DMS53 (cell line): ENCODE data around the gene MAMLD1.

ENCODE experiments used
- DNase-seq: peaks from one replicate; lab custom pipeline; 2025; lab: John Stamatoyannopoulos, UW

The MAMLD1 gene

DNA sequence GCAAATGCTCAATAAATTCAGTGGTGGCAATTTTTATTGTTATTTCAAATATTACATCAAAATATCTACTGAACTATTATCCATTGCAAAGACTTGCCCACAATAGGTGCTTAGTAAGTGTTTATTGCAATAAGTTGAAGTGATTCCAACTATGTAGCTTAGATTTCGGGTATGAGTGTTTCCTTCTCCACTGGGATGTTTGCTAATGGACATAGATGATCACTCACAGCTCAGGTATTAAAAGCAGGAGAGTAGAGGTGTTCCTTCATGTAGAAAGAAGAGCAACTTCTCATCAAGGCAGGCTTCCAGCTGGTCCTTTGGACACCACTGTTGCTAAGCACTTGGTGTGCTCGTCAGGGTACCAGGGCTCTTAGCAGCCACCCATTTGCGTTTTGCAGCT, 139.0 kb downstream of the MAMLD1 start:
- no peak for DNase-seq

GRCh38 chrX:150502979-150503897, 140.1 kb downstream of the MAMLD1 start:
- DNase-seq, result no peak

DNA sequence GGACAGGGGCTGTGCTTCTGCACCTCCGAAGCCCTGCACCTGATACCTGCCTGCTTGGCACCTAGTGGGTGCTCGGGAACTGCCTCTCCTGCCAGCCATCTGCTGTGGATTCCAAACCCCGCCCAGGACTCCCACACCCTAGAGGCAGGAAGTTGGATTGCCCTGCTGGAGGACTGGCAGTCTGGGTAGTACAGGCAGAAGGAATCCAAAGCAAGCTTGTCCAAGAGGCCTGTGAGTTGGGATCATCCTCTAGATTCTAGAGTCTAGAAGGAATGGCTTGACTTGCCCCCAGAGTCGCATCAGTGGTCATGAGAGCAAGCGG, 140.7 kb downstream of the MAMLD1 start:
- peak; percentile 3 for DNase-seq

DNA sequence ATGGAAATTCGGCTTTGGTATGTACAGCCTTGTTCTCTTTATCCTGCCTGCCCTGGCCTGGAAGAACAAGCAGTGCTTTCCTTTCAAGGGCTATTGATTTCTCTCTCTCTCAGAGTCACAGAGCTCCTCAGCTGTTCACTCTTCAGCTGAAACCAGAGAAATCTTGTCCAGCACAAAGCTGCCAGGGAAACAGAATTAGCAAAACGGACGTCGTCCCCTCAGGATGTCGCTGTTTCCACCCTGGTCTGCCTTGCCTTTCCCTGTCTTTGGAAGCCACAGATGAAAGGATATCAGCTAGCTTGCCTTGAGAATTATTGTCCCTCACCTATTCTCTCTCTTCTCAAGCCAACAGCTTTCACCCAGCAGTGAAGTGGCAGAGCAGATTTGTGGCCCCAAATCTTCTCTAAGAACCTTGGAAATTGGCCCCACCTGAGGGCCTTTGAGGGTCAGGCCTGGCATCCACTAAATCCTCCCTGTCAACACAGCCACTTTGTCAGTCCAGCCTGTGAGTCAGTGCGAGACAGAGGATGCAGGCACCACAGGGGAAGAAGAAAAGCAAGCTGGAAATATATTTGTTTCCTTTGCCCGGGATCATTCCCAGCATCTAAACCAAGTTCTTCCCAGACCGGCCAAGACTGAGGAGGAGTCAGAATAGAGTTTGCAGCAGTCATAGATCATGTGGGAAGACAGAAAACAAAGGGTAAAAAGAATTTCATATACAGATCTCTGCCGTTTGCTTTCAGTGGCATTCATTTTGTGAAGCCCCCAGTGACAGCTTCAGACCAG, 141.5 kb downstream of the MAMLD1 start:
- no peak for DNase-seq

- peak; percentile 12 for DNase-seq
Observed at GRCh38 chrX:150506020-150506419, 142.9 kb downstream of the MAMLD1 start.

DNA sequence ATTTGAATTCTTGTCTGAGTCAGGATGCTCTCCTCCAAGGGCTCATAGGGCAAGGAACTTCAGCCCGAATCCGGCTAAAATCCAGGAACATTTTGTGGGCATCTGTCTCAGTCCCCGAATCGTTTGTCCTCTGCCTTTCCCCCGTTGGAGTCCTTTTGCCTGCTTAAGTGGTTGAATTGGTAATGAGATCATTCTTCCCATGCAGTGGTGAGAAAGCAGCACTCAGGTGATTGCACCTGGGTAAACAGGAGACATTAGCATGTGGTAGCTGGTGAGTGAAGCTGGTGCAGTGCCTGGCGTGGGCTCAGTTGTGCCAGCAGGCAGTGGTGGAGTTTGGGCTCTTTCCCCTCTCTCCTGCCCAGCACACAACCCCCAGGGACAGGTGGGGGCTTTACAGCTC, 143.4 kb downstream of the MAMLD1 start:
- peak; percentile 76 for DNase-seq

GRCh38 chrX:150507251-150507856, 144.2 kb downstream of the MAMLD1 start:
- DNase-seq, result no peak

DNA sequence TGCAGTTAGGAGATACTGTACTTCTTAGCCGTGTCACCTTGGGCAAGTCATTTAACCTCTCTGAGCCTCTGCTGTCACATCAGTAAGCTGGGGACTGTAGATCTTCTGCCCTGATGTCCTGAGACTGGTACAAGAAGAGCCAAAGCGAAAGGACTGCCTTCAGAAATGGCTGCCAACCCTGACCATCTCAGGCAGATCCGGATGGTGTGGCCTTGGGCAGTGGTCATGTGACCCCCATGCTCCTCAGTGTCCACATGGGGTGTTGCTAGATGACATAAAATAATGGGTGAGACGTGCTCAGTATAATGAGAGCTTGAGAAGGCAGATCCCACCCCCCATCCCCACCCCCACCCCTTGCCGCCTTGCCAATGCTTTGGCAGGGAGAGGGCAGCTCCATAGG, 144.9 kb downstream of the MAMLD1 start:
- DNase-seq, result no peak

GRCh38 chrX:150508451-150509367, 145.6 kb downstream of the MAMLD1 start:
- DNase-seq, result no peak

GRCh38 chrX:150509703-150510102, 146.6 kb downstream of the MAMLD1 start:
- no peak for DNase-seq

DNA sequence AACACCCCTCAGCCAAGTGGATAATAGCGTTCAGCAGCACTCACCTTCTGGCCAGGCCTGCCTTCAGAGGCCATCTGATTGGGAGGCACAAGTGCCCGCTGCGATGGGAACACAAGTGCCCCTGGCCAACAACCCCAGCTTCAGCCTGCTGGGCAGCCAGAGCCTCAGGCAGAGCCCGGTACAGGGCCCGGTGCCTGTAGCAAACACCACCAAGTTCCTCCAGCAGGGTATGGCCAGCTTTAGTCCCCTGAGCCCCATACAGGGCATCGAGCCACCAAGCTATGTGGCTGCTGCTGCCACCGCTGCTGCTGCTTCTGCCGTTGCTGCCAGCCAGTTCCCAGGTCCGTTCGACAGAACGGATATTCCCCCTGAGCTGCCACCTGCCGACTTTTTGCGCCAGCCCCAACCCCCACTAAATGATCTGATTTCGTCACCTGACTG, 149.4 kb downstream of the MAMLD1 start:
- peak; percentile 42 for DNase-seq

- no peak for DNase-seq
Observed at GRCh38 chrX:150513544-150513943, 150.4 kb downstream of the MAMLD1 start.

DNA sequence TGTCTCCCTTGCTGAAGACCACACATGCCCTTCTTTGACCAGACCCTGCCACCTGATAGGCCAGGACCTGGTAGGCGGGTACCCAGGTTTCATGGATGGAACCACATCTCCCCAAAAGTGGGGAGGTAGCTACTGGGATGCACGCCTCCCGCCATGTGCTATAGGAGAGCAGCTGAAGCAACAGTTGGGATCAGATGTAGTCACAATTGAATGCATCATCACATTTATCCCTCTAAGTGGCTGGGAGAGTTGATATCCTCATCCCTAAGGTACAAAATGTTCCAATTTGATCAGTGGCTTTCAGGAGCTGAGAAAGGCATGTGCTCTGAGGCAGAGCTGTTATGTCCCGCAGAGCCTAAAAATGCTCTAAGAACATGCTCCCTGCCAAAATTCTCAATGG, 151.3 kb downstream of the MAMLD1 start:
- DNase-seq, result no peak

DNA sequence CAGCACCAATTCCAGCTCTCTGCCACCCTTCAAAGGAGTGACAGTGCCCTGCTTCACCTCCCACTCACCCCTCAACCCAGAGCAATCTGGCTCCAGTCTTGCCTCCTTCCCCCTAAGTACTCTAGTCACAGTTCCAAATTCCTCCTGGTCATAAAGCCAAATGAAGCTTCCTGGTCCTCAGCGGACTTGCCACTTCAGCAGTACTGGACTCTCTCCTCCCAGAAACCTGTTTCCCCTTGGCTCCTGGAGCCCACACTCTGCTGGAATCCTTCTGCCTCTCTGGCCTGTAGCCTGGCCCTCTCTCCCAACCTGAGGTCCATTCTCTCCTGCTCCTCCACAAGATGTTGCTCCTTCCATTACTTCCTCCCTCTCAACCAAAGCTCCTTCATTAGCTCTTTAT, 152.7 kb downstream of the MAMLD1 start:
- DNase-seq, result no peak

DNA sequence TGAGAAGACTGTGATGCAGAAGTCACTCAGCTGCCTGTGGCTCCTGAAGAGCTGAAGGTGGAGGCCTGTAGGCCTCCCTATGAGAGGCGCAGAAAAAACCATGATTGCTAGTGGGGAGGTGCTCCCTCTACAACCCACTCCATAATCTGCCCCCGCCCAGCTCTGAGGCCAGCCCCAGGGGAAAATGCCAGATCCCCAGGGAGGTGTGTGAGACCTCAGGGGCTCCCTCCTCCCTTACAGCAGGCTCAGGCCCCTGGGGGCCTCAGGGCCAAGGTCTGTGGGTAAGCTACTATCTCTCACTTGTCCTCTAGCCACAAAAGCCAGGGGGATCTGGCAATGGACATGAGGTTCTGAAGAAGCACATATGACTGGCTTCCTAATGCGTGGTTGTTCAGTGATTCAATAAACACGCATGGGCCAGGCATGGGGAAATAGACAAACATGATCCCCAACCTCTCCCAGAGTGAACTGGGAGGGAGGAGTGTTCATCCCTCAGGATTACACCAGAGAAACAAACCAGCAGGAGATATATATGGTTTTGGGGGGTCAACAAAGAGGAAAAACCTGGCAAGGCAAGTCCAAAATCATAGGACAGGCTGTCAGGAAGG, 154.3 kb downstream of the MAMLD1 start:
- DNase-seq, result no peak

DNA sequence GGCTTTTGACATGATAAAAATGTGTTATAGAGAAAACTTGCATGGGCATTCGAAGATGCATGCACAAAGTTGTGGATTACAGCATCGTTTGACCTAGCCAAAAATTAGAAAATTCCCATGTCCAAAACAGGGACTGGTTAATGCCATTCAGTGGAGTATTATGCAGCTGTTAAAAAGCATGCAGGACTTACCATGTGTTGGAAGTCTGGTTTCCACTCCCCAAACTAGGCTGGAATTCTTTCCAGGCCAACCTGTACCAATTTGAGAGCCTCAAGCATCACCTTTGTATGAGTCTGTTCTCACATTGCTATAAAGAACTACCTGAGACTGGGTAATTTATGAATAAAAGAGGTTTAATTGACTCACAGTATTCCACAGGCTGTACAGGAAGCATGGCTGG, 159.4 kb downstream of the MAMLD1 start:
- DNase-seq, result no peak

GRCh38 chrX:150525061-150525919, 162.2 kb downstream of the MAMLD1 start:
- no peak for DNase-seq

DNA sequence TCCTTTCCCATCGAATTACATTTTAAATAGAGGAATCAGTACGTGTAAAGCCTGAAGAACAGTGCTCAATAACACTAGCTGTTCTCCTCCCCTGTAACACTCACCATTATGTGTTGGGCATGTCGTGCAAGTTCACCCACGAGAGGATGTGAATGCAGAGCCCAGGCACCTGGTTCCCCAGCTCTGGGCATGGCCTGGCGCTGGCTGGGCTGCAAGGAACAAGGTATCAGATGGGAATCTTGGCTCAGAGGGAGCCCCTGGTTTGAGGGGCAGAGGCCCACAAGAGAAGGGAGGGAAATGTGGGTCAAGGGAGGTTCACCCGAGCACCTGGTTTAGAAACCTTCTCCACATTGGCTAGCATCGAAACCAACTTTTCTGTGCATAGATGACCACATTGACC, 163.6 kb downstream of the MAMLD1 start:
- no peak for DNase-seq

GRCh38 chrX:150527108-150527507, 164.0 kb downstream of the MAMLD1 start:
- DNase-seq, result no peak

DNA sequence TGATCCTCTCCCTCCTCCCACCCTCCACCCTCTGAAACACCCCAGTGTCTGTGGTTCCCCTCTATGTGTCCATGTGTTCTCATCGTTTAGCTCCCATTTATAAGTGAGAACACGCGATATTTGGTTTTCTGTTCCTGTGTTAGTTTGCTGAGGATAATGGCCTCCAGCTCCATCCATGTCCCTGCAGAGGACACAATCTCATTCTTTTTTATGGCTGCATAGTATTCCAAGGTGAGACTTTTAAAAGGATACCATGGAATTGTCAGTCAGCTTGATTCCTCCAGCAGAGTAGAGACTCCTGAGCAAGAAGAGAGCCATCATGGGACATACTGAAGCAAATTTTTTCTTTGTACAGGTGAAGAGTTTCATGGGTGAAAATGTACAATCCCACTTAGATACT, 166.5 kb downstream of the MAMLD1 start:
- no peak for DNase-seq
